ENCODE data around the gene S100A10.
A peak's percentile ranks its signal among the peaks of the same experiment; 100 is the strongest.

S100A10 gene

GRCh38 chr1:152014943-152015342 is 21.3 kb upstream of the S100A10 start (continued):
- TF ChIP-seq CSRNP3 (CRISPR knock-in tag; IDR thresholded peaks at IDR 0.05) (no peak), RARB (CRISPR knock-in tag; IDR thresholded peaks at IDR 0.05) (no peak), SNAI2 (CRISPR knock-in tag; IDR thresholded peaks at IDR 0.05) (no peak), BACH2 (CRISPR knock-in tag; IDR thresholded peaks at IDR 0.05; ENCODE audit: borderline replicate concordance) (no peak), CREB5 (CRISPR knock-in tag; IDR thresholded peaks at IDR 0.05; ENCODE audit: low read depth) (no peak), OSR1 (CRISPR knock-in tag; IDR thresholded peaks at IDR 0.05) (no peak), ZFP3 (CRISPR knock-in tag; IDR thresholded peaks at IDR 0.05) (no peak), ARNTL (CRISPR knock-in tag; IDR thresholded peaks at IDR 0.05; ENCODE audit: borderline replicate concordance, low read depth) (no peak)

GRCh38 chr1:152013664-152014237 is 20.1 kb upstream of the S100A10 start:
- TF ChIP-seq ZFP30 (CRISPR knock-in tag; IDR thresholded peaks at IDR 0.05) (no peak), ZNF8 (CRISPR knock-in tag; IDR thresholded peaks at IDR 0.05) (no peak), ARNTL (CRISPR knock-in tag; IDR thresholded peaks at IDR 0.05; ENCODE audit: borderline replicate concordance, low read depth) (no peak), TCF4 (CRISPR knock-in tag; IDR thresholded peaks at IDR 0.05; ENCODE audit: borderline replicate concordance) (no peak), PPARA (CRISPR knock-in tag; IDR thresholded peaks at IDR 0.05; ENCODE audit: borderline replicate concordance) (no peak), SNAI2 (CRISPR knock-in tag; IDR thresholded peaks at IDR 0.05) (no peak), RARB (CRISPR knock-in tag; IDR thresholded peaks at IDR 0.05) (no peak), OSR1 (CRISPR knock-in tag; IDR thresholded peaks at IDR 0.05) (no peak), ZFP3 (CRISPR knock-in tag; IDR thresholded peaks at IDR 0.05) (no peak), ESRRG (CRISPR knock-in tag; IDR thresholded peaks at IDR 0.05) (no peak), CSDC2 (CRISPR knock-in tag; IDR thresholded peaks at IDR 0.05) (no peak), ZC3H10 (CRISPR knock-in tag; IDR thresholded peaks at IDR 0.05) (no peak)
- peak; percentile 86 for ATAC-seq

- ATAC-seq = no peak
Measured at GRCh38 chr1:152009691-152010090, 16.0 kb upstream of the S100A10 start.

More at GRCh38 chr1:152009691-152010090, 16.0 kb upstream of the S100A10 start:
- TF ChIP-seq TSHZ2 (CRISPR knock-in tag; IDR thresholded peaks at IDR 0.05) (no peak), OSR1 (CRISPR knock-in tag; IDR thresholded peaks at IDR 0.05) (no peak), ESRRG (CRISPR knock-in tag; IDR thresholded peaks at IDR 0.05) (no peak), ZNF8 (CRISPR knock-in tag; IDR thresholded peaks at IDR 0.05) (no peak), ARNTL (CRISPR knock-in tag; IDR thresholded peaks at IDR 0.05; ENCODE audit: borderline replicate concordance, low read depth) (no peak), POU6F1 (CRISPR knock-in tag; IDR thresholded peaks at IDR 0.05; ENCODE audit: borderline replicate concordance, low read depth) (no peak), PATZ1 (CRISPR knock-in tag; IDR thresholded peaks at IDR 0.05; ENCODE audit: borderline replicate concordance) (no peak)
